Right lobe of liver (tissue), 4 donors: Measurements from ENCODE around the gene EHD4.

Source experiments
- POLR2A ChIP-seq: fragments of 450-650 bp; IDR thresholded peaks from one replicate; pipeline ENCODE4 v1.6.1; 2017; ENCODE audit warnings: antibody characterized with exemption, mild to moderate bottlenecking
- TF ChIP-seq, protein P1 (sequence below), 4 donors: fragments of 200-600 bp in 3 of 4; fragments of 450-650 bp in 1 of 4; IDR thresholded peaks; one replicate each; pipeline versions ENCODE4 v1.5.1 to v1.8.0; 2016 to 2022; ENCODE audit warnings: antibody characterized with exemption in 4 of 4, mild to moderate bottlenecking in 2 of 4
- donor health status: DM: no; HTN: no; CAD: no.
- donor health status: DM: no; HTN: no; CAD: no.
- donor health status: DM: no; HTN: yes; CAD: no.

DNA sequence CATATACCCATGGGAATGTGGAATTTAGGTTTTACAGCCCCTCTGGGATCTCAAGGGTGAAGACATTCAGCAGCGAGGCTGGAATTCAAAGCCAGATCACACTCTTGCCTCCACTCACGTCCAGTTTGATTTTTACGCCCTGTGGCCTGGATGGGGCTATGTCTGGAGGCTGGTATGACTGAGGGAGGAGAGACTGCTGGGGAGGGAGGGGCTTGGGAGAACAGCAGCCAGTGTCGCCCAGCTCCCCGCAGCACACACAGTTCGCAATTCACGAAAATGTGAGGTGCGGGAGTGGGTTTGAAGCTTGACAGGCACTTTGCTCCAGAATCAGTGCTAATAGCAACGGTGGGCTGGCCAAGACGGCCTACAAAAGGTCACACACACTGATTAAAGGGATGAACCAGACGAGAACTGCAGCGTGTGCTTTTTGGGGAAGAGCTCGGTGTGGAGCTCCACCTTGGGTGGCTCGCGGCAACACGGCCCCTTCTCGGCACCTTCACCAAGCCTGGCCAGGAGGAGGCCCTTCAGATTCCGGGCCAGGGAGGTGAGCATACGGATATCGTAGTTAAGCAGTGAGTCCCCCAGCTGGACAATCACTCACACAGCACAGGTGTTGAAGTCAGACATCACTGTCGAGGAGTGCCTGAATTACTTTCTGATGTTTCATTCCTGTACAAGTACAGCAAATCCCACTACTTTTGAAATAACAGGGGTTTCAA lies 16.4 kb downstream of the EHD4 start:
- TF ChIP-seq POLR2A: no peak
- TF ChIP-seq, protein P1, sequence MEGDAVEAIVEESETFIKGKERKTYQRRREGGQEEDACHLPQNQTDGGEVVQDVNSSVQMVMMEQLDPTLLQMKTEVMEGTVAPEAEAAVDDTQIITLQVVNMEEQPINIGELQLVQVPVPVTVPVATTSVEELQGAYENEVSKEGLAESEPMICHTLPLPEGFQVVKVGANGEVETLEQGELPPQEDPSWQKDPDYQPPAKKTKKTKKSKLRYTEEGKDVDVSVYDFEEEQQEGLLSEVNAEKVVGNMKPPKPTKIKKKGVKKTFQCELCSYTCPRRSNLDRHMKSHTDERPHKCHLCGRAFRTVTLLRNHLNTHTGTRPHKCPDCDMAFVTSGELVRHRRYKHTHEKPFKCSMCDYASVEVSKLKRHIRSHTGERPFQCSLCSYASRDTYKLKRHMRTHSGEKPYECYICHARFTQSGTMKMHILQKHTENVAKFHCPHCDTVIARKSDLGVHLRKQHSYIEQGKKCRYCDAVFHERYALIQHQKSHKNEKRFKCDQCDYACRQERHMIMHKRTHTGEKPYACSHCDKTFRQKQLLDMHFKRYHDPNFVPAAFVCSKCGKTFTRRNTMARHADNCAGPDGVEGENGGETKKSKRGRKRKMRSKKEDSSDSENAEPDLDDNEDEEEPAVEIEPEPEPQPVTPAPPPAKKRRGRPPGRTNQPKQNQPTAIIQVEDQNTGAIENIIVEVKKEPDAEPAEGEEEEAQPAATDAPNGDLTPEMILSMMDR (IDR thresholded peaks at IDR 0.05): peak in 2 of 4 donors; percentile 18 to 33
